GM21576 (cell line): ENCODE data around the gene STX18.
A peak's percentile ranks its signal among the peaks of the same experiment; 100 is the strongest.
"Not testable (repeated sequence)": the region's sequence is repeated elsewhere in the genome, so short reads cannot be mapped to it uniquely, and the experiment has no call there.

ENCODE experiments used
- ATAC-seq: cut with Tn5 transposase; IDR thresholded peaks from one replicate; pipeline ENCODE4 v1.9.1; 2021; ENCODE audit warnings: mild to moderate bottlenecking, moderate library complexity; ENCODE audit not compliant: unreplicated experiment

STX18 gene

DNA sequence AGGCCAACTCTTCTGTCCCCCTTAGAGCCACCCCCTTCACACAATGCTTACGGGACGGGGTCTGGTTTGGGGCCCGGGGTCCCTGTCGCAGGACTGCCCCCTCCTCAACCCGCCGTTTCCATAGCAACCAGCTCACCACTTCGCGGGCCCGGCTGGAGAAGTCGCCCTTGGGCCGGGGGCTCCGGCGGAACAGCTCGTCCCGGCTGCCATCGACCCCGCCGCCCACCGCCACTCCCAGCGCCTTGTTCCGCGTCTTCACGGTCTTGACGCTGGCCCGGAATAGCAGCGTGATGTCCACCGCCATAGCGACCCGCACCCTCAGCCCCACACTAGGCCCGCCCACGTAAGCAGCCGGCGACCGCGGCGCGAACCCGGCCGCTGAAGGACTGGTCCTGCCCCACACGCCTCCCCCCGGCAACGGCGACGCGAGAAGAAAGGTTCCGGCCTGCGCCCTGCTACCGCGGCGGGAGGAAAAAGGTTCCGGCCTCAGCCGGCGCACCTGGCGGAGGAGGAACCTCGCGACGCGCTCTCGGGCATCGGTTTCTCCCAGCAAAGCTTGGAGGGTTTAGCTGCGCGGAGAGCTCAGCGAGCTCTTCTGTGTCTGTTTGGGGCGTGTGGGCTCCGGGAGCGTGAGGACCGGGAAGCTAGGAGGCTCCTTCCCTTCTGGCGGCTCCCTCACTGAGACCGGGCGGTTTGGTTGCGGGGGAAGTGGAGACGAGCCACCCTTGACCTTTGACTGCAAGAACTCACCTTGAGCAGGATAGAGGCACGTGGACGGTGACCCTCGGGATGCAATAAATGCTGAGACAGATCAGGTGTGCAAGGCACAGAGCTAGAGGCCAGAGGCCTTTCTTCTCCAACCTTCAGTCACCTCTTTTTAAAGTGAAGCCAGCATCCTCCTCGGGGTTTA lies at the start of gene STX18:
Gene STX18 (minus strand): TSS at position 388 of the 910 bp plus-strand sequence. CDS start 84 bp downstream, at position 304.
- ATAC-seq, result peak; percentile 86

- ATAC-seq, result no peak
These were observed 49.2 kb upstream of the STX18 start for GRCh38 chr4:4591071-4591470.

GRCh38 chr4:4590546-4590945 lies 48.7 kb upstream of the STX18 start:
- ATAC-seq, result no peak

- no peak for ATAC-seq
These were observed 43.3 kb upstream of the STX18 start for GRCh38 chr4:4585012-4585670.

GRCh38 chr4:4583606-4584005 lies 41.8 kb upstream of the STX18 start:
- ATAC-seq, result no peak

- ATAC-seq, result no peak
These were observed 40.8 kb upstream of the STX18 start for GRCh38 chr4:4582653-4583052.

DNA sequence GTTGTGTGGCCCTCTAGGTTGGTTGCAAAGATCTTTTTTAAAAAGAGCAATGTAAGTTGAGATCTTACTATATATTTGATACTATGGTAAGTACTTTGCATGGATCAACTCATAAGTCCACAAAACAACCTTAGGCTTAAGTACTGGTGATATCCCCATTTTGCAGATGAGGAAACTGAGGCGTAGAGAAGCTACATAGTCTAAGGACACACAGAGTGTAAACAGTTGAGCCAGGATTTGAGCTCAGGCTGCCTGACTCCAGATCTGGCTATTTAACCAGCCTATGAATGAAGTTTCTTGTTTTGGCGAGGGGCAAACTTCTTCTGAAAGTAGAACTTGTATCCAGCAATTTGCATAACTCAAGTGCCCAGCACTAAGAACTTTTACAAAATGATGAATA lies 38.6 kb upstream of the STX18 start:
- ATAC-seq, result no peak

DNA sequence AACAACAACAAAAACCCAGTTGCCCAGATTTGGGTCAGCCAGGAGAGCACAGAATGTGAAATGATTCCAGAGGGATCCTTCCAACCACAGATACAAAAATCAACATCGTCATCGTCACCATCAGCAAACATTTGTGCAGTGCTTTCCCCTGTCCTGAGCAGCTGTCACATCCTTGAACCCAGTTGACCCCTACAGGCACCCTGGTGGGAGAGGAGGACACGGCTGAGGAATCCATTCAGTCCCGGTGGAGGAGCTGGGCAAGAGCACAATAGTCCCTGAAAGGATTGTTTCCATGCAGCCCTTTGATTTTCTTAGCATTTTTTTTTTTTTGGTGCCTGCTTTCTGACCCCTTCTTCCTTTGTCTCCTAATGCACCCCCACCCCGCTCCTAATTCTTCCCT lies 37.1 kb upstream of the STX18 start:
- no peak for ATAC-seq

DNA sequence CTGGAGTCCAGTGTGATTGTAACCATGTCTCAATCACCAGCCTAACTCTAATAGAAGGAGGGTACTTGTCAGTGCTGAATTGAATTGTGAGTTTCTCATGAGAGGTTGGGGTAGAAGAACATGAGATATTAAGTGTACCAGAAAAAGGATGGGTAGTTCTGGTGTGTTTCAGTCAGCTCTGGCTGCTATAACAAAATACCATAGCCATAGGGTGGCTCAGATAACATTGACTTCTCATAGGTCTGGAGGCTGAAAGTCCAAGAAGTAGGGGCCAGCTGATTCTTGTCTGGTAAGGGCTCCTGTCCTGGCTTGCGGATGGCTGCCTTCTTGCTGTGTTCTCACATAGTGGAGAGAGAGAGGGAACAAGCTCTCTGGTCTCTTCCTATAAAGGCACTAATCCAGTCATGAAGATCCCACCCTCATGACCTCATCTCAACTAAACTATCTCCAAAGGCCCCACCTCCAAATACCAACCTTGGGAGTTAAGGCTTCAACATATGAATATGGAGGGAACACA lies 35.6 kb upstream of the STX18 start:
- ATAC-seq, result no peak

DNA sequence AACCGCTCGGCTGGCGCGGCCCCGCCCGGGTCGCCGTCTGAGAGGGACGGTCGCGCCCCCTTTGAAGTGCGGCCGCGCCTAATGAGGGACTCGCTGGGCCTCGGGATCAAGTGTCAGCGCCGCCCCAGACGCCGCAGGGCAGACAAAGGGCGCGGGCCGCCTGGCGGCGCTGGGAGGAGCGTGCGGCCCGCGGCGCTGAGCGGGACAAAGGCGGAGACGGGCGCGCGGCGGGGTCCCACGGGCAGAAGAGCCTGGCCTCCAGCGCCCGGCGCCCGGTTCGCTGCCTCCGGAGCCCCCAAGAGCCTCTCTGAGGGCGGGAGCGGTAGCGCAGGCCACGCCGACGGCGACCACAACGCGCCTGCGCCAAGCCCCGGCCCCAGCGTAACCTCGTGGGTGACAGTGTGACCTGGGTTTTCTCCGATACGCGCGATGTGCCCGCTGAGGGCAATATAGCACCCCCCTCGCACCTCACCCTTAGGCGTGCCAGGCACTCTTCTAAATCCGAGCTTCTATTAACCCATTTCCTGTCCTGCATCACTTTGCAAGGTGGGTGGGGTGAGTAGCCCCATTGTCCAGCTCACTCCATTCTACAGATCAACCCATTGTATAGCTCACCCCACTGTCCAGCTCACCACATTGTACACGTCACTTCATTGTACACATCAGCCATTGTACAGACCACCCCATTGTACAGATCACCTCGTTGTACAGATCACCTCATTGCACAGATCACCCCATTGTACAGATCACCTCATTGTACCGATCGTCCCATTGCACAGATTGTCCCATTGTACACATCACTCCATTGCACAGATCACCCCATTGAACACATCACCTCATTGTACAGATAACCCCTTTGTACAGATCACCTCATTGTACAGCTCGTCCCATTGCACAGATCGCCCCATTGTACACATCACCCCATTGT lies 33.7 kb upstream of the STX18 start:
- peak; percentile 72 for ATAC-seq

DNA sequence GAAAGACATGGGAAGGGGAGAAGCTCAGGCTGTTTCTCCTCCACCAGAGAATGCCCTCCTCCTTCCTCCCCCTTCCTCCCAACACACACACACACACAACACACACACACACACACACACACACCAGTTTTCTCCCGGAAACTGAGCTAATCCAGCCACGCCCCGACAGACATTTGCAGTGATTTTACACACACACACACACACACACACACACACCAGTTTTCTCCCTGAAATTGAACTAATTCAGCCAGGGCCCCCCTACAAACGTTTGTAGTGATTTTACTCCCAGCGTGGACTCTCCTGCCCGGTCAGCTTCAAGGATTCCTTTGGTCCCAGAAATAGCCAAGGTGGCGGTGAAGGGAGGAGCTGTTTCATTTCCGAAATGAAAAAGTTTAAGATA lies 32.9 kb upstream of the STX18 start:
- no peak for ATAC-seq

DNA sequence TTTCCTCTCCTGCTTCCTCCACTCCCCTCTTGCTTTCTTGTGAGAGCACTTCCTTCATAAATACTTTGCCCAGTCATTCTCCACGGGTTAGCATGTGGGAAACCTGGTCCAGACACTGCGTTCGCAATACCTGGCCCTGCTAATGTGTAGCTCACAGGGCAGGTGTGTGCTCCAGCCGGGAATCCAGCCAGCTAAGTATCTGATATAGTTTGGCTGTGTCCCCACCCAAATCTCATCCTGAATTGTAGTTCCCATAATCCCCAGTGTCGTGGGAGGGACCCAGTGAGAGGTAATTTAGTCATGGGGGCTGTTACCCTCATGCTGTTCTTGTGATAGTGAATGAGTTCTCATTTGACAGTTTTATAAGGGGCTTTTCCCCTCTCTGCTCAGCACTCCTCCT lies 32.2 kb upstream of the STX18 start:
- ATAC-seq, result no peak

GRCh38 chr4:4572821-4573220 lies 31.0 kb upstream of the STX18 start:
- ATAC-seq, result no peak

DNA sequence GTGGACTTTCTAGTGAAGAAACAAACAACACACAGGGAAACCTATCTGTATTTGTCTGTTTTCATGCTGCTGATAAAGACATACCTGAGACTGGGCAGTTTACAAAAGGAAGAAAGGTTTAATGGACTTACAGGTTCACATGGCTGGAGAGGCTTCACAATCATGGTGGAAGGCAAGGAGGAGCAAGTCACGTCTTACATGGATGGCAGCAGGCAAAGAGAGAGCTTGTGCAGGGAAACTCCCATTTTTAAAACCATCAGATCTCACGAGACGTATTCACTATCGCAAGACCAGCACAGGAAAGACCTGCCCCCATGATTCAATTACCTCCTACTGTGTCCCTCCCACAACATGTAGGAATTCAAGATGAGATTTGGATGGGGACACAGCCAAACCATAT lies 28.0 kb upstream of the STX18 start:
- ATAC-seq, result not testable (repeated sequence)

DNA sequence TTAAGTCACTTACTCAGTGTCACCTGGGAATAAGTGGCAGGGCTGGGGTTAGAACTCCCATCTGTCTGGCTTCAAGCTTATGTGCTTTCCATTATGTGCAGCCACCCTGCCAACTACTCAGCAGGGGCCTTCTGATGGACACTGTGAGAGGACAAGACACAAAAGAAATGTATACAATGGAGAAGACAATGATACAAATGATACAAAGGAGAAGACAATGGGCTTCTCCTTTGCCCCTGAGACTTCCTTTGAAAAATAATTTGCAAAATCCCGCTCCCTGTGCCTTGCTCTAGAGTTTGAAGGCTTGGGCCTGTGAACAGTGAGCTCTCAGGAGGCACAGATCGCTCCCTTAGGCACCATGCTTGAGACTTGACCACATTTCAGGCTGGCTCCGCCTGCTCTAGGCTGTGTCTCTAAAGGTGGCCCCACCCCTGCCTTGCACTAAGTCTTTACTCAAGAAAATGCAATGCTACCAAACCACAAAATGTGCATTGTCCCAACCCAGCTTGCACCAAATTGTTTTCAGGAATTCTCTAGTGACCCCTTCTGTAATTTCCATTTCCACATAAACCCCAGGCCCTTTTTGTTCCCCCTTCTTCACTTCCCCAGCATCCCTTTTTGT lies 27.1 kb upstream of the STX18 start:
- no peak for ATAC-seq

DNA sequence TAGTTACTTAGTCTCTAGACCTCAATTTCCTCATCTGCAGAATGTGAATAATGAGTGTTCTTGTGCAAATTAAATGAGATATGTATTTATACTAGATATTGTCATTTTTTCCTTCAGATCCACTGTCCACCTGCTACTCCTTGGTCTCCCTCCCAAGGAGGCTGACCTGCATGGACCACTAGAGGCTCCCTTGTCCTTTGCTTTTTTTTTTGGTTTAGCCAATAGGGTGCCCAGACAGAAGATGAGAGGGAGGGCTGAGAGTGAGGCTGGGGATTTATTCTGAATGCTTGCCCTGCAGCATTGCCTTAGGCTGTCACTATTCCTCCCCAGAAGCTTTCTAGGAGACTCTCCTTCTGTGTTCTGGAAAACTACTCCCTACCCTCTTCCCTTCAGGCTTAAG lies 24.5 kb upstream of the STX18 start:
- not testable (repeated sequence) for ATAC-seq

GRCh38 chr4:4564522-4564921 lies 22.7 kb upstream of the STX18 start:
- ATAC-seq, result no peak

GRCh38 chr4:4560642-4561041 lies 18.8 kb upstream of the STX18 start:
- no peak for ATAC-seq

DNA sequence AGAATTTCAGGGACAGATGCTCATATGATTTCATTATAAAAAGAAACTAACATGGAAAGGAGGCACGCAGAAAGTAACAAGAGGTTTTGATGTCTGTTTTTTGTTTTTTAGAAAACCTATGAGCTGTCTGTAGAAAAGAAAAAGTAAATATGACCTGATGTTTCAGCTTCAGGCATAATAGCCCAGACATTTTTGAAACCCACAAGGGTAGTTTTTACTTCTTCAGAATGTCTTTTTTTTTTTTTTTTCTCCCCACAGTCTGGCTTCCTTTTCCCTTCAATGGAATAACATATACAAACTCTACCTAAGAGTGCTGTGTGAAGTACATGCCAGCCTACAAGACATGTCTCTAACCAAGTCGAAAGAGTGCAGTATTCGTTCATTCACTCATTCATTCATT lies 18.3 kb upstream of the STX18 start:
- ATAC-seq, result no peak

DNA sequence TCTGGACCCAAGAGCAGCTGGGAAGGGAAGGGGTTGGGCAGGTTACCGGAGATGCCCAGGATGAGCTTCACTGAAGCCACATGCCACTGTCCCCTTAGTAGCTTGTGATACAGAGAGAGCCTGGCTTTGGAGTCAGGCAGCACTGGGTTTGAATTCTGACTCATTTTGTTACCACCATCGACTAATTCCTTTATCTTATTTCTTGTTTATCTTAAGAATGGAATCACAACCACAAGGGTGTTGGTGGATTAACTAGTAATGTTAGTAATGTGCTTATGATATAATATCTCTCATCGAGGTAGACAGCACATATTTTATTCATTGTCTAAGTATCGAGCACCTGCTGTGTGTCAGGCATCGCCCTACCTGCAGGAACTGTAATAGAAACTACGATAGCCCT lies 17.7 kb upstream of the STX18 start:
- no peak for ATAC-seq

GRCh38 chr4:4558881-4559280 lies 17.0 kb upstream of the STX18 start:
- ATAC-seq, result no peak
